Measurements from ENCODE around the gene KRIT1.

GRCh38 chr7:92221766-92222165, 23.9 kb downstream of the KRIT1 start:
- no peak for TF ChIP-seq CTCF (conservative IDR thresholded peaks at IDR 0.05)
- TF ChIP-seq ZFX (IDR thresholded peaks at IDR 0.05): no peak
